Hematopoietic multipotent progenitor cell treated with erythropoietin and hydrocortisone succinate and interleukin-3 and kit ligand, for 15 days (in vitro differentiated cells): ENCODE measurements around the gene UTF1.

Experiments used
- DNase-seq: peaks from one replicate; pipeline ENCODE4 v3.0.0-alpha.2; 2015; ENCODE audit warnings: low spot score

Gene UTF1

GRCh38 chr10:133247681-133248333 lies 17.8 kb downstream of the UTF1 start:
- no peak for DNase-seq

DNA sequence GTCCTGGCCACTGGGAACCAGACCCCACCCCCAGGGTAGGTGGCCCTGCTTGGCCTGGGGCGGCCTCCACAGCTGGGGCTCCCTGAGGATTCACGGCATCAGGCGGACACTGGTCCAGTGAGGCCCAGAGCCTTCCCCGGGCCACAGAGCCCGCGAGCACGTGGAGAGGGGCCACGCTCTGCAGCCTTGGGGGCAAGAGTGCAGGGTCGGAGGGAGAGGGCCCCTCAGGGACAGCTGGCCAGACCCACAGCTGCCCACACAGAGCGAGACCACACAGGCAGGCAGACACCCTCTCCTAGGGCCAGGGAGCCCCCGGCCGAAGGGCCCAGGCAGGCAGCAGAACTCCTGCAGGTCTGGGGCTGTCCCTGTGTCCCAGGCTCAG lies 18.3 kb downstream of the UTF1 start:
- DNase-seq, result no peak

- no peak for DNase-seq
Measured at GRCh38 chr10:133249094-133249780, 19.2 kb downstream of the UTF1 start.

DNA sequence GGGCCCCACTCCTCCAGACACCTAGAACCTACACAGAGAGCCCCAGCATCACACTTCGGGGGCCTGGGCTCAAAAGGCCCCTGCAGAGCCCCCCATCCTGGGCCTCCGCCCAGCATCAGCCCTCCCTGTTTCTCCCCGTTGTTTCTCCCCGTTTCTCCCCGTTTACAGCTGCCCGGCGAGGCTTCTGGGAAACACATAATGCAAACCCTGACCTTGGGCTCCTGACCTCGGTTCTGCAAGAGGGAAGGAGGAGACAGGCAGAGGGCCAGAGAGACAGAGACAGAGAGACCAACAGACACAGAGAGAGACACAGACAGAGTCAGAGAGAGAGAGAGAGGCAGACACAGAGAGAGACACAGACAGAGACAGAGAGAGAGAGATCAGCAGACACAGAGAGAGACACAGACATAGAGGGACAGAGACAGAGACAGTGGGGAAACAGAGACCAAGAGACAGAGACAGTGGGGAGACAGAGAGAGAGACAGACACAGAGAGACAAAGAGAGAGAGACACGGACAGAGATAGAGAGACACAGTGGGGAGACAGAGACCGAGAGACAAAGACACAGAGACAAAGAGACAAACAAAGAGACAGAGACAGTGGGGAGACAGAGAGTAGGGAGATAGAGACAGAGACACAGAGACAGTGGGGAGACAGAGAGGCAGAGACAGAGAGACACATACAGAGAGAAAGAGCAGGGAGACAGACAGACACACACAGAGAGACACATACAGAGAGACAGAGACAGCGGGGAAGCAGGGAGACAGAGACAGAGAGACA lies 20.1 kb downstream of the UTF1 start:
- DNase-seq, result no peak

- peak; percentile 53 for DNase-seq
Measured at GRCh38 chr10:133251388-133252222, 21.6 kb downstream of the UTF1 start.

DNA sequence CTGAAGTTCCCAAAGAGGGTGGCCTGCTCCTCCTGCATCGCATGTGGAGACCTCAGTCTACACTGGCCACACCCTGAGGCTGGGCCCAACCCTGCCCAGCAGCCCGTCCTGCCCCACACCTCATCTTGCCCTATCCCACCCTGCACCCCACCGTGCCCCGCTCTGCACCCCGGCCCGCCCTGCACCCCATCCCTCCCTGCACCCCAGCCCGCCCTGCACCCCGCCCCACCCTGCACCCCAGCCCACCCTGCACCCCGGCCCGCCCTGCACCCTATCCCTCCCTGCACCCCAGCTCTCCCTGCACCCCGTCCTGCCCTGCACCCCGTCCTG lies 22.2 kb downstream of the UTF1 start:
- DNase-seq, result no peak

GRCh38 chr10:133253361-133253955 lies 23.4 kb downstream of the UTF1 start:
- DNase-seq, result no peak

- no peak for DNase-seq
Measured at GRCh38 chr10:133254421-133255120, 24.6 kb downstream of the UTF1 start.

DNA sequence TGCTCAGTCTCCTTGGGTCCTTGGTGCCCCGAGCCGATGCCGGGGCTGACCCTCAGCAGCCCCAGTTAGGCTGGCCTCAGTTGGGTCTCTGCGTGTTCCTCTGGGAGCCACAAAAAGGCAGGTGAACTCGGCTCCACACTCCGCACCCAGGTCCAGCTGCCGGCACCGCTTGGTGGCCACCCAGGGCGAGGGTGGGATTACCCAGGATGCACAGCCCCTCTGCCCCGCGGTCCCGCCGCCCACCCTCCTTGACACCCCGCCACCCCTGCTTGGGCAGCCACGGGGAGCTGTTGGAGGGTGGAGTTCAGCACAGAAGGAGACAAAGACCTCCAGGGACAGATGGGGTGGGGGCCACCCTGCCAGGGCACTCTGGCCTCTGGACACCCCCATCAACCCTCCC lies 25.3 kb downstream of the UTF1 start:
- DNase-seq, result no peak

DNA sequence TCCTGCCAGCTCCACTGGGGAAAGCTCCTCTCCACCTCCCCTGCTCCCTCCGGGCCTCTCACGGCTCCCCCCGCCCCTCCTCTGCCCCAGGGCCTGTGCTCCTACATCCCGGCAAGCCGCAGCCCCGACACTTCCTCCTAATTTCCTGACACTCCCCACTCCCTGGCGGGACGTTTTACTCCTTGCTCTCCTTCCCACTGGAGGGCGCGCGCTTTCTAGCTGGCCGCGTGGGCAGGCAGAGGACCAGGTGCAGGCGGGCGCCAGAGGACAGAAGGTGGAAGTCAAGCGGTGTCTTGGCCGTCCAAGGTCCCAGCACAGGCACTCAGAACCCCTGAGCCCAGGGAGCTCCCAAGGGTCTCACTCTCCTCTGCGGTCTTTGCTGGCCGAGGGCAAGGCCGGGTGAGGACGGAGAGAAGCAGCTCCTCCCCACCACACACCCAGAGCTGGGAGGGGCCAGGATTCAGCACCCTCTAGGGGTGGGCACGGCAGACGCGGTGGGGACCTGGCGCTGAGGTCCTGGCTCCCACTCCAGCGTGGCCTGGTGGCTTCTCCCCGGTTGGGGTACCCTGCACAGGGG lies 27.6 kb downstream of the UTF1 start:
- peak; percentile 49 for DNase-seq

DNA sequence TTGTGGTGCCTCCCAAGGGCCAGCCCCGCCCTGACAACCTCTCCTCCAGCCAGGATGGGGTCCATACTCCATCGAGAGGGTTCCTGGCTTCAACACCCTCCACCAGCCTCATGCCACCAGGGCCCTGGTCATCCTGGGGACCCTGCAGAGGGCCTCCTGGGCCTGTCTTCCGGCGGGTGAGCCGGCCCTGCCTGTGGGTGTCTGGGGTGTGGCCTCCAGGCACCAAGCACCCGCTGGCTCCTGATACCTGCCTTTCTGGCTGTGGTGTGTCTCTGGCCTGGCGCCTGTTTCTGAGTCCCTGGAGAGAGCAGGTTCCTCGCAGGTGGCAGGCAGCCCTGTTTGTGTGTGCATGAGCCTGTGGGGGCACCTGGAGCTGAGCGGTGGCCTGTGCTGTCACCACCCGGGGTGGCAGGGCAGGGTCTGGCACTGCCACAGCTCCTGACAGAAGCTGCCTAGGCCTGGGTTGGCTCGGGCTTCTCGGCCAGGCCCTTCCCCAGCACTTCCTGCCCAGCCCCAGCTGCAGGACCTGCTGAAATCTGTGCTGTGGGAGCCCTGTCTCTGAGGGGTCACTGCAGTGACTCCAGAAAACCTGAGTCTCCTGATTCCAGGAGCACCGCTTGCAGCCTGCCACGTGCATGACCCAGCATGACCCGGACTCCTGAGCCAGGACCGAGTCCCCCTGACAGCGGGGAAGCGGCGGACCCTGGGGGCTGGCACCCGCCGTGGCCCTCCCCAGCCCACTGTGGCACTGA lies 28.2 kb downstream of the UTF1 start:
- peak; percentile 59 for DNase-seq

GRCh38 chr10:133258818-133259601 lies 29.0 kb downstream of the UTF1 start:
- no peak for DNase-seq

GRCh38 chr10:133259602-133259989 lies 29.6 kb downstream of the UTF1 start:
- no peak for DNase-seq

- DNase-seq, result peak; percentile 75
Measured at GRCh38 chr10:133260895-133261725, 31.1 kb downstream of the UTF1 start.

DNA sequence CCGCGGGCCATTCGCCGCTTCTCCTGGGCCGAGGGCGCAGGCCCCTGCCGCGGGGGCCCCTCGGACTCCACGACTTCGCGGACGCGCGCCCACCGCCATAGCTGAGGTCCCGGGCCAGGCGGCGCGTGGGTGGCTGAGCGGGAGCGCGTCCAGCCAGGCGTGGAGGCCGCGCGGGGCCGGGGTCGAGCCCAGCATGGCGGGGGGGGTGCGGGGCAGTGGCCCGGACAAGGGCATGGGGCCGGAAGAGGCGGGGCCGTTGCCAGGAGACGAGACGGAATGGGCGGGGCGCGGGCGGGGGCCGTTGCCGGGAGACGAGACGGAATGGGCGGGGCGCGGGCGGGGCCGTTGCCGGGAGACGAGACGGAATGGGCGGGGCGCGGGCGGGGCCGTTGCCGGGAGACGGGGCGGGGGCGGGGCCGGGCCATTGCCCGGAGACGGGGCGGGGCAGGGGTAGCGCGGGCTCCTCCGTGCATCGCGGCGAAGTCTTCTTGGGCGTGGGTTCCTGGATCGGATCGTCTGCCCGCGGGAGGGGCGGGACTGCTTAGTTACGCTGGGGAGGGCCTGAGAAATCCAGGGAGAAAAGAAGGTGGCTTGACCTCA lies 31.8 kb downstream of the UTF1 start:
- DNase-seq, result peak; percentile 84

DNA sequence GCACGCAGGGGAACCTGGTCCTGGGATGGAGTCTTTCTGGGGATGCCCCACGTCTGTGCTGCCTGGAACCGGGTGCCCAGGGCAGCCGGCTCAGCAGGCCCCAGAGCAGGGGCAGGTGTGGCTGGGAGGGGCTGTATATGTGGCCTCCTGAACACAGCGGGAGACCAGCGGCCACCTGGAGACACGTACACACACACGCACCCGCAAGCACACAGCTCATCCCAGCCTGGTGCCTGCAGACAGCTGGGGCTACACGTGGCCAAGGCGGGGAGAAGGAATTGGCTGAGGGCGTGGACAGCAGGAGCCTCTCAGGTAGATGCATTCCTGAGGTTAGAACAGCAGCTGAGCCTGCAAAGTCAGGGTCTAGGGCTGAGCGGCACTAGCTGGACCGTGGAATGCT lies 32.7 kb downstream of the UTF1 start:
- no peak for DNase-seq

DNA sequence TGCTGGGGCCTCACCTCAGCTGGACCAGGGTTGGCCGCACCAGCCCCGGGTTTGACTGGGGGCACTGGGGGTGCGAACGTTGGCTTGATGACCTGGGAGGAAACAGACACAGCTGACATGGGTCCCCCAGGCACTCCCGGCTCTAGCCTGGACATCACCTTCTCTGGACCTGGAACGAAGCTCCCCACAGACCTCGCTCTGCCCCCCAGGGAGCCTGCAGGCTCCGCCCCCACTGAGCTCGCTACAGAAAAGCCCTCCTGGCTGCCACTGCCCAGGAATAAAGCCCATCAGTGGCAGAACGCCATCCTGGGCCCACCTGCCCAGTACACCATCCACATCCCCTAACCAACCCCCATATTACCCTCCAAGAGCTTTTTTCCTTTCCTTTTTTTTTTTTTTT lies 33.7 kb downstream of the UTF1 start:
- no peak for DNase-seq

- DNase-seq, result no peak
Measured at GRCh38 chr10:133264461-133264860, 34.4 kb downstream of the UTF1 start.
